NCI-H1930 (cell line): Measurements from ENCODE around the gene PARD3B.

Source experiments
- DNase-seq, 2 experiments: peaks; one replicate each; lab custom pipeline; 2025; lab: John Stamatoyannopoulos, UW

The PARD3B gene

GRCh38 chr2:205655779-205656456 is 1110.6 kb downstream of the PARD3B start:
- DNase-seq: no peak

- no peak for DNase-seq
These were observed 1111.2 kb downstream of the PARD3B start for GRCh38 chr2:205656461-205656860.

DNA sequence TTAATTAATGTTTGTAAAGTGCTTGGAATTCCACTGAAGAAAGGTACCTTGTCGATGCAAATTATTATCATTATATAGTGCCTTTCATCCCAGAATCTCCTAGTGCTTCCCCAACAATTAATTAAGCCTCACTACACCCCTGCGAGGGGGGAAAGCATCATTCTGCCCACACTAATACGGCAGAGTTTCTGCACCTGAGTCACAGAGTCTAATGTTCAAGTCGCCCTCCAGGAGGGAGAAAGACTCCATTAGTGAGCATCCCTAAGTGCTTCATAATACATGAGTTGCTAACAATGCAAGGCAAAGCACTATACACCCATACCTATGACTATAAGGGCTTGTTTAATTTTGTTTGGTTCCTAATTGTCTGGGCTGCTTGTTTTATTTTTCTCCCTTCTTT is 1111.7 kb downstream of the PARD3B start:
- DNase-seq: no peak

DNA sequence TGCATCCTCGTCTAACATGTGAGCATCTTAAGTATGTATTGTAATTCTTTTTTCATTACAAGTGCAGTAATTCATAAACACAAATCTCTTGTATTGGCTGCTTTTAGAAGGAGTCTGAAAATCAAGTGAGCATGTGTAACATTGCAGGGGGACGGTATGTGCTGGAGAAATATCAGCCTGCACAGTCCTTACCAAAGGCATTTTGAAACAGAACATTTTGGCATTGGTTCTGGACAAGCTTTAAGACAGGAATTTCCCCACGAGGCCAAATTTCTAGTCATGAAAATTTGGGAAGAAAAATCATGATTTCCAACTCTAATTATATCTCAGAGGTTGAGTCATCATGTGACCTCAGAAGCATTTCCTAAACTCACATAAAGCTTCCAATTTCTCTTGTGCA is 1112.3 kb downstream of the PARD3B start:
- no peak for DNase-seq

GRCh38 chr2:205658068-205658467 is 1112.8 kb downstream of the PARD3B start:
- DNase-seq: no peak

- no peak for DNase-seq
These were observed 1113.3 kb downstream of the PARD3B start for GRCh38 chr2:205658572-205658971.

GRCh38 chr2:205659922-205660321 is 1114.6 kb downstream of the PARD3B start:
- no peak for DNase-seq

DNA sequence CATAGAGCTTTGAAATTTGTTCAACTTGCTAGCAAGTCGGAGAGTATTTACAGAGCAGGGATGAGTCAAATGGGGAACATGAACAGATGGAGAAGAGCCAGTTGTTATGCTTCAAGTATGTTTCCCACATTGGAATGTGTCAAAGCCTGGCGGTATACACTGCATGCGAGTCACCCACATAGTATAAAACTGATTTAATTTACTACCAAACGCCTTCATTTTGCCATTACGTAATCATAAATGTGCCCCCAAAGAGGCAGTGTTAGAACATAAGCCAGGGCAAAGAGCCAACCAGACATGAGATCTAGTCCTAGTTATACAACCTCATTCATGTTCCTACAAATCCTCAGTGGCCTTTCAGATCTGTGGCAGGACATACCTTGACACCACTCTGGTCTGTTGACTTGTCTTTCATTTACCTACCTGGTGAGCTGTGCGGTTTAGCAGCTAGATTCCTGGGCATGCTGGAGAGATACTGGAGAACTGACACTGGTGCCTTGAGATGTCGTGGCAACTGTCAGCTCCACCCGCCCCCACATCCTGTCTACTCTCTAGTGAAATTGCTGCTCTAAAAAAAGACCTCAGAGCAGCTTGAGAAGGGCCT is 1115.3 kb downstream of the PARD3B start:
- DNase-seq: no peak

DNA sequence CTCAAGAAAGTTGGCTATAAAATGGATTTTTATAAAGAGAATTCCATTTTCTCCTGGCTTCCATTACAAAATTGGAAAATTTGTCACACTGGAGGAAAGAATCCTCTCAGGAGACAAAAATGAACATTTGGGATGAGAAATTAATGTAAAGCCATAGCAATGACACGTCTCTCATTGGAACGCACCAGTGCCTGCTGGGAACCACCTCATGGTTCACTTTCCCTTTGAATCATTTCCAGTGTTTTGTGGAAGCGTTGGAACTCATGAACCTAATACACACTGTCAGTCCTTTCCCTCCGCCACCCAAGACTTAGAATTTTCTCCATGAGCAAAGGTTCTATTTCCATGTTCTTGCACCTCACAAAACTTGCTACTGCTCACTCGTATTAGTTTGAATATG is 1116.0 kb downstream of the PARD3B start:
- no peak for DNase-seq

DNA sequence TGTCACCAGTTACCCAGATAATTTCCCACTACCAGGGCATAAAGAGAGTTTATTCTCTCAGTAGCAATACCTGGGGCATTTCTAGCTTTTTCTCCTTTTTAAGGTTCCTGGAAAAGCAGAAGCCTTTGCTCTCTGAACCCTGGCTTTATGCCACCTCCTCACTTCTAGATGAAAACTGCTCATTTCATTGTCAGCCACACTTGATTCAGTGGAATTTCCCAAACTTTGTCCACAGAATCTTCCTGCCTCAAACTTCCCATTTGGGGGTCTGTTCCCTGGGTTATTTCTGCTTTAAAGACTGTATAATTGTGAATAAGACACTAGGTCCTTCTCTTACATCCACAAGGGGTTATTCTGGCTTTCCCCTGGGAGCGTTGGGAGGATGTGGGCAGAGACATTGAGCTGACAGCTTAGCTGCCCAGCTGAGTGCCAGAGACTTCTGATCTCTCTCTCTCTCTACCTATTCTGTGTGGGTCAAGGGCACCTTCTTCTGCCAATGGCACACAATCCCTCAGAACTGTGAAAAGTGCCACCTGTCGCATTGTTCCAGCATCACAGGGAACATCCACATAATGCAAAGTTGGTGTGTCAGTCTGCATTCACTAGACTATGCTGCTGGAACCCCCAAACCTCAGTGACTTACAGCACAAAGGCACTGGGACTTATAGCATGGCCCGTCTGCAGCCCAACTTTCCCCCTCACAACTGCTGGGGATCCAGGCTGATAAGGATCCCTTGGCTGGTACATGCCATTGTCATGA is 1117.1 kb downstream of the PARD3B start:
- DNase-seq: no peak

DNA sequence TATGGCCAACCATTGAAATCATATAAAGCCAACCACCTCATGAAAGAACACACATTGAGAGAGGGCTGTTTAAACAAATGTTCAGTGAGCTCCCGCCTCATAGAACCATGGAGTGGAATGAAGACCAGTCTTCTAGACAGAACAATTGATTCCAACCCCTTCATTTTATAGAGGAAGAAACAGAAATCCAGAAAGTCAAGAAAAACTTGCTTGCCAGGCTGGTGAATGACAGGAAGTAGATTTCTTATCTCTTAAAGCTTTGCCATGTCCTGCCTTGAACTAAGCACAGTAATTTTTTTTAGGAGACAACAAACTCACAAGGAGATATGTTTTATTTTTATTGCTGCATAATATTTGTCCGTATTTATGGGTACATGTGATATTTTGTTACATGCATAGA is 1120.5 kb downstream of the PARD3B start:
- DNase-seq: no peak
